Placental epithelial cell (primary cell): ENCODE data around the gene KIF19. TPM values are rescaled to one million over a fixed set of nuclear protein-coding genes. Genes with fewer than 3 reads are reported as not detected.

Source experiments
- total RNA-seq: library from RNA; depleted of rRNA; stranded (reverse); fragments of >200 nt; gene quantifications from 2 replicates; pipeline ENCODE4 v1.2.3, GENCODE V29; 2012

KIF19 gene
- not detected in 2 replicates for total RNA-seq

DNA sequence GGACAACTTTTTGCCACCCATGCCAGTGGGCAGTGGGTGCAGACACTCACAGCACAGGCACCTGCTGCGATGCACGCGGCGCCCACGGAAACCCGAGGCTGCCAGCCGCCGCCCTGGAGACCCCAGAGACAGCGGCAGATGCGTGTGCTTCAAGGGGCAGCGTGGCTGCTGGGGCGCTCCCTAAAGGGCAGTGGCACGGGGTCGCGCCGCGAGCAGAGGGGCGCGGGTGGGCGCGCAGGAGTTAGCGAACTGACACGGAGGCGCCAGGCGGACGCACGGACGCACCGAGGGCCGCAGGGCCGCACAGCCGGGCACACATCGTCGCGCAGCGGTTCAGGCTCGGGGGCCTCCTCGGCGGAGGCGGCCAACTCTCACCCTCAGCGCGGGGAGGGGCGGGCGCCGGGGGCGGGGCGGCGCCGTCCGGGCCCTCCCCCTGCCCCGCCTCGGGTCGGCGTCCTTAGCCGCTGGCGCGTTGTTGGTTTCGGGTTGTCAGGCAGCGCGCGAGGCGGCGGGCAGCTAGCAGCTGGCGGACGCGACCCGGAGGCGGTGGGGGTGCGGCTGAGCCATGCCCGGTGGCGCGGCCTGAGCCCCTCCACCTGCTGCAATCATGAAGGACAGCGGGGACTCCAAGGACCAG, at the start of gene KIF19:
Gene KIF19 (plus strand): TSS at position 484 of the 637 bp plus-strand sequence. CDS start 124 bp downstream, at position 608.

GRCh38 chr17:74361230-74362068, 35.4 kb downstream of the KIF19 start, which contains the start of gene BTBD17:
BTBD17 (minus strand) TSS chr17:74361868; CDS start chr17:74361819, 49 bp downstream.

GRCh38 chr17:74367206-74367605, 41.2 kb downstream of the KIF19 start, which contains the start of gene GPR142:
GPR142 (plus strand) TSS chr17:74367506; CDS start chr17:74369541, 2,035 bp downstream.

Other genes with a start within 250 kb of the KIF19 start
- gene RPL38, start 122.5 kb upstream of the KIF19 start, total RNA-seq = 377 and 1,610 TPM in 2 replicates
- 0.98 and 1.2 TPM in 2 replicates for gene TTYH2, start 112.7 kb upstream of the KIF19 start, total RNA-seq
- gene DNAI2, start 52.0 kb upstream of the KIF19 start, total RNA-seq = not detected in 2 replicates
- gene BTBD17, start 35.6 kb downstream of the KIF19 start, total RNA-seq = not detected in 2 replicates
- not detected in 2 replicates for gene GPR142, start 41.3 kb downstream of the KIF19 start, total RNA-seq
- gene GPRC5C, start 105.9 kb downstream of the KIF19 start, total RNA-seq = 2.0 and 2.8 TPM in 2 replicates
- gene CD300A, start 140.4 kb downstream of the KIF19 start, total RNA-seq = not detected in 2 replicates
- not detected in 2 replicates for gene CD300LB, start 205.2 kb downstream of the KIF19 start, total RNA-seq
- not detected in 2 replicates for gene CD300C, start 219.9 kb downstream of the KIF19 start, total RNA-seq
- gene CD300H, start 241.3 kb downstream of the KIF19 start, total RNA-seq = not detected in 2 replicates